Keratinocyte (primary cell): ENCODE results near the gene PTPN12. TPM values are rescaled to one million over a fixed set of nuclear protein-coding genes. Genes with fewer than 3 reads are reported as not detected.

ENCODE experiments used
- DNase-seq: peaks from one replicate; pipeline ENCODE4 v3.0.0-alpha.2; 2011; ENCODE audit warnings: low read depth, missing footprints, low spot score
- FAIRE-seq: peaks from 2 replicates; lab custom pipeline; 2011; peaks lifted over from hg19 to GRCh38; lab: Jason Lieb, UNC
- H2AFZ ChIP-seq: 2 replicates; pipeline ENCODE4 v1.6.0; 2012; ENCODE audit warnings: low read length, control low read depth, inconsistent platforms; ENCODE audit not compliant: control insufficient read depth
- H3K27ac ChIP-seq: 2 replicates; pipeline ENCODE4 v1.5.1; 2011; ENCODE audit warnings: low read length; ENCODE audit not compliant: control insufficient read depth, insufficient read depth
- H3K27me3 ChIP-seq: 3 replicates; pipeline ENCODE4 v1.6.0; 2011; ENCODE audit warnings: low read length; ENCODE audit not compliant: control insufficient read depth, insufficient read depth; ENCODE audit errors: extremely low read depth
- H3K36me3 ChIP-seq, 2 experiments: 2 replicates in 1 of 2; 3 replicates in 1 of 2; pipeline ENCODE4 v1.5.1; 2011; ENCODE audit warnings: low read length in 2 of 2, mild to moderate bottlenecking in 1 of 2; ENCODE audit not compliant: control insufficient read depth in 2 of 2, insufficient read depth in 2 of 2; ENCODE audit errors: extremely low read depth in 1 of 2
- H3K4me1 ChIP-seq: 3 replicates; pipeline ENCODE4 v1.5.1; 2011; ENCODE audit warnings: low read length; ENCODE audit not compliant: control insufficient read depth, insufficient read depth; ENCODE audit errors: extremely low read depth
- H3K4me2 ChIP-seq: 3 replicates; pipeline ENCODE4 v1.6.0; 2011; ENCODE audit warnings: low read depth, low read length; ENCODE audit not compliant: control insufficient read depth, insufficient read depth; ENCODE audit errors: extremely low read depth
- H3K4me3 ChIP-seq, 3 experiments: fragments of 200-600 bp in 1 of 3; sonication (generic) in 1 of 3; 2 replicates in 2 of 3; 3 replicates in 1 of 3; pipeline ENCODE4 v1.5.1; 2011 to 2016; ENCODE audit warnings: low read length in 3 of 3, mild to moderate bottlenecking in 3 of 3, control low read depth in 2 of 3, inconsistent platforms in 1 of 3, low read depth in 1 of 3, mixed read lengths in 1 of 3, mixed run types in 1 of 3, moderate library complexity in 1 of 3; ENCODE audit not compliant: control insufficient read depth in 2 of 3, insufficient read depth in 2 of 3; ENCODE audit errors: extremely low read depth in 1 of 3
- H3K79me2 ChIP-seq: 2 replicates; pipeline ENCODE4 v1.6.0; 2012; ENCODE audit warnings: low read length; ENCODE audit not compliant: control insufficient read depth, insufficient read depth
- H3K9ac ChIP-seq: 3 replicates; pipeline ENCODE4 v1.6.0; 2011; ENCODE audit warnings: low read length; ENCODE audit not compliant: control insufficient read depth, insufficient read depth; ENCODE audit errors: extremely low read depth
- H3K9me1 ChIP-seq: 3 replicates; pipeline ENCODE4 v1.6.0; 2011; ENCODE audit warnings: low read length; ENCODE audit not compliant: control insufficient read depth, insufficient read depth; ENCODE audit errors: extremely low read depth
- H3K9me3 ChIP-seq: 2 replicates; pipeline ENCODE4 v1.5.1; 2012; ENCODE audit warnings: low read depth, low read length; ENCODE audit not compliant: control insufficient read depth
- H4K20me1 ChIP-seq: 3 replicates; pipeline ENCODE4 v1.6.0; 2011; ENCODE audit warnings: low read length; ENCODE audit not compliant: control insufficient read depth, insufficient read depth; ENCODE audit errors: extremely low read depth
- EZH2 ChIP-seq: IDR thresholded peaks from one replicate; pipeline ENCODE4 v1.6.1; 2012; ENCODE audit warnings: inconsistent platforms, mild to moderate bottlenecking, low read length, moderate library complexity
- dilution Hi-C: fragments of 300-500 bp; cut with MboI; formaldehyde crosslinking; loops from one replicate; pipeline ENCODE4 v1.7.0; 2020; ENCODE audit warnings: low sequenced_read_pairs; ENCODE audit not compliant: extremely low pct_ligation_motif_present
- polyA plus RNA-seq, 5 experiments: library from polyadenylated mRNA; depleted of rRNA in 3 of 5; stranded (reverse) in 3 of 5; stranded (forward) in 1 of 5; unstranded in 1 of 5; fragments of >200 nt; gene quantifications; 1 replicate in 1 of 5; 2 replicates in 3 of 5; 3 replicates in 1 of 5; pipeline versions ENCODE4 v1.2.1 to v1.2.3, GENCODE V29; 2011 to 2012; ENCODE audit warnings: missing spikeins in 2 of 5, low read depth in 1 of 5, low replicate concordance in 1 of 5
- TF ChIP-seq, protein P1 (sequence below), 3 experiments: IDR thresholded peaks in 1 of 3; conservative IDR thresholded peaks in 1 of 3; optimal IDR thresholded peaks in 1 of 3; 2 replicates in 2 of 3; 3 replicates in 1 of 3; pipeline versions ENCODE3 to v1.5.1; 2011; ENCODE audit warnings: low read length in 3 of 3, mild to moderate bottlenecking in 3 of 3, moderate library complexity in 2 of 3, control low read depth in 1 of 3, inconsistent platforms in 1 of 3; ENCODE audit not compliant: insufficient read depth in 2 of 3; ENCODE audit errors: extremely low read depth in 1 of 3

The PTPN12 gene
- polyA plus RNA-seq, 1 donor (not counting 4 experiments of a cell fraction or from before 2014, with no cell fraction given): 61.1 TPM

DNA sequence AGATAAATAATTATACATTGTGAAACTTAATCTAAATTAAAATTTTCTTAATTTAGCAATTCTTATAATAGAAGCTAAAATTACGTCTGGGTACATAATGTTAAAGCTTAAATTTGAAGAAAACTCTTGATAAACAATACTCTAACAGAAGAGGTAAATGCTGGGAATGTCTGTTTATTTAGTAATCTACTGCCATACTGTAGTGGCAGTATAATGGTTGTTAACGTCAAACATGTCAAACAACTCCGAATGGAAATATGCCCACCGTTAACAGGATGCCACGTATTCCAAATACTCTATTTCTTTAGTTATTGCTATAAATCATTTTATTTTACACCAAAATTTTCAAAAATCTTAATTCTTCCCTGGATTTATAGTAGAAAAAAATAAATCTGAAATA, 40.0 kb upstream of the PTPN12 start:
- Histone ChIP-seq H3K4me3 (no peak overlapping the region), H3K4me2 (no peak overlapping the region), H3K79me2 (no peaks in the 10 kb centered on the region), H4K20me1 (no peaks in the 10 kb centered on the region), H3K9ac (no peak overlapping the region), H3K27me3 (no peaks in the 10 kb centered on the region), H3K27ac (no peak overlapping the region), H3K4me1 (no peaks in the 10 kb centered on the region), H3K36me3 (no peaks in the 10 kb centered on the region), H3K9me3 (peaks cover 2% of the 10 kb centered on the region), H3K9me1 (no peaks in the 10 kb centered on the region), H2AFZ (no peak overlapping the region)
- no peak for TF ChIP-seq EZH2
- TF ChIP-seq, protein P1, sequence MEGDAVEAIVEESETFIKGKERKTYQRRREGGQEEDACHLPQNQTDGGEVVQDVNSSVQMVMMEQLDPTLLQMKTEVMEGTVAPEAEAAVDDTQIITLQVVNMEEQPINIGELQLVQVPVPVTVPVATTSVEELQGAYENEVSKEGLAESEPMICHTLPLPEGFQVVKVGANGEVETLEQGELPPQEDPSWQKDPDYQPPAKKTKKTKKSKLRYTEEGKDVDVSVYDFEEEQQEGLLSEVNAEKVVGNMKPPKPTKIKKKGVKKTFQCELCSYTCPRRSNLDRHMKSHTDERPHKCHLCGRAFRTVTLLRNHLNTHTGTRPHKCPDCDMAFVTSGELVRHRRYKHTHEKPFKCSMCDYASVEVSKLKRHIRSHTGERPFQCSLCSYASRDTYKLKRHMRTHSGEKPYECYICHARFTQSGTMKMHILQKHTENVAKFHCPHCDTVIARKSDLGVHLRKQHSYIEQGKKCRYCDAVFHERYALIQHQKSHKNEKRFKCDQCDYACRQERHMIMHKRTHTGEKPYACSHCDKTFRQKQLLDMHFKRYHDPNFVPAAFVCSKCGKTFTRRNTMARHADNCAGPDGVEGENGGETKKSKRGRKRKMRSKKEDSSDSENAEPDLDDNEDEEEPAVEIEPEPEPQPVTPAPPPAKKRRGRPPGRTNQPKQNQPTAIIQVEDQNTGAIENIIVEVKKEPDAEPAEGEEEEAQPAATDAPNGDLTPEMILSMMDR (optimal IDR thresholded peaks at IDR 0.05 in 1 of 3, IDR thresholded peaks at IDR 0.05 in 1 of 3, conservative IDR thresholded peaks at IDR 0.05 in 1 of 3; ENCODE audit: extremely low read depth in 1 of 3, insufficient read depth in 2 of 3, low read length in 3 of 3): no peak
- DNase-seq: no peak
- dilution Hi-C loops: no loop called here
- no peak for FAIRE-seq

DNA sequence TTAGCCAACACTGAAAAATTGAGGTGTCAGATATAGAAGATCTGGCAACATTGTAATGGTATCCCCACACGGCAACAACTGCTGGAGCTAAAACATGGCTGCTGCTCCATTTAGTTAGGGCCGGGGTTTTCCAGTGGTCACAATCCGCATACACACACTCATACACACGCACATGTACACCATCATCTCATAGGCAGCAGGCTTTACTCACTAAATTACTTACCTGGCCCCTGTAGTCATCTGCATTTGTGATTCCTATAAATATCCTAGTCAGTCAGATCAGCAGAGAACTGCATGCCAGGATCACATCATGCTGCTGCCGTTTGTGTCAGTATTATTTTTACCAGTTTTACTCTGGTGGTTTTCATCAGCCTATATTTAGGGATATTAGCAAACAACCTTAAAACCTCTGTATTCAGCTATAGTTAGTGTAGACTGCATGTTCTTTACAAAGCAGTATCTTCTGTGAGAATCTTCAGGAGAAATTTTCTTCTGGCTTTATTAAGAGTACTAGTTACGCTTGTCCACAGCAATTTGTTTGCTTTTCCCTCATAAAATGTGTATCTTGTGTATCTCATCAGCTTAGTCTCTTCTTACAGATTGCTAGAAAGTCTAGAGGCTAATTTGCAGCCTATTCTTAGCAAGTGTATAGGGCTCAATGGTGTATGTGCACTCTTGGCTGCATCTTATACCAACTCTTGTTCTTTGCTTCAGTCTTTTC, 38.3 kb upstream of the PTPN12 start:
- no peaks in the 10 kb centered on the region for H3K36me3 ChIP-seq
- H3K9me3 ChIP-seq: peaks cover 2% of the 10 kb centered on the region
- H3K27ac ChIP-seq: no peak overlapping the region
- no peak for DNase-seq
- dilution Hi-C loops: no loop called here
- H4K20me1 ChIP-seq: no peaks in the 10 kb centered on the region
- no peak overlapping the region for H3K9ac ChIP-seq
- H2AFZ ChIP-seq: no peak overlapping the region
- no peaks in the 10 kb centered on the region for H3K27me3 ChIP-seq
- H3K9me1 ChIP-seq: no peaks in the 10 kb centered on the region
- TF ChIP-seq EZH2: no peak
- TF ChIP-seq, protein P1 (optimal IDR thresholded peaks at IDR 0.05 in 1 of 3, IDR thresholded peaks at IDR 0.05 in 1 of 3, conservative IDR thresholded peaks at IDR 0.05 in 1 of 3; ENCODE audit: extremely low read depth in 1 of 3, insufficient read depth in 2 of 3, low read length in 3 of 3): no peak
- H3K4me3 ChIP-seq: no peak overlapping the region
- H3K4me1 ChIP-seq: no peaks in the 10 kb centered on the region
- H3K4me2 ChIP-seq: no peak overlapping the region
- H3K79me2 ChIP-seq: no peaks in the 10 kb centered on the region
- FAIRE-seq: no peak
